Measurements from ENCODE around the gene XYLT2. TPM values are rescaled to one million over a fixed set of nuclear protein-coding genes. Genes with fewer than 3 reads are reported as not detected.

The XYLT2 gene
- total RNA-seq, 1 donor from 2014 or later: 33.3 TPM

- Mint-ChIP-seq H3K9me3 (no peaks in the 10 kb centered on the region), H3K4me1 (no peaks in the 10 kb centered on the region), H3K27me3 (ENCODE audit: low read depth) (no peaks in the 10 kb centered on the region), H3K27ac (no peak overlapping the region), H3K4me3 (no peak overlapping the region), H3K36me3 (peaks cover 12% of the 10 kb centered on the region)
- TF ChIP-seq CTCF (IDR thresholded peaks at IDR 0.05; ENCODE audit: unreplicated experiment): no peak
- no peak for DNase-seq (ENCODE audit: low spot score in 2 of 2, unreplicated experiment in 2 of 2)
These were observed 10.5 kb downstream of the XYLT2 start for GRCh38 chr17:50356418-50356817.

DNA sequence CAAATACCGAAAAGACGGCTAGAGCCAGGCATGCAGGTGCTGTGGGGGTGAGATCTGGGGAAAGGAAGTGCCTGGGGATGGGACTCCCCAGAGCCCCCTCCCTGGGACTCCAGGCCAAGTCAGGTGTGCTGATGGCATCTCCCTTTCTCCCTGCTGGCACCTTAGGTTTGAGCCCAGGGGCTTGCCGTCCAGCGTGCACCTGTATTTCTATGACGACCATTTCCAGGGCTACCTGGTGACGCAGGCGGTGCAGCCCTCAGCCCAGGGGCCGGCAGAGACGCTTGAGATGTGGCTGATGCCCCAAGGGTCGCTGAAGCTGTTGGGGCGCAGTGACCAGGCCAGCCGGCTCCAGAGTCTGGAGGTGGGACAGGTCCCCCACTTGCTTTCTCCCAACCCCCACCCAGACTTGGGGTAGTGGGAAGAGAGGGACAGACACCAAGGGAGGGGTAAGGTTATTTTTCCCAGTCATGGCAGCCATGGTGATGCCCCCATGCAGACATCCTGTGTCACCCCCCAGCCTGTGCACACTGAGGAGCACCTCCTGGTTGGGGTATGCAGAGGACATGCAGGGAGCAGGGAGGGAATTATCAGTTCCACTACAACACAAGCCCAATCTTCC, 11.1 kb downstream of the XYLT2 start:
- peaks cover 7% of the 10 kb centered on the region for H3K36me3 Mint-ChIP-seq
- H3K27me3 Mint-ChIP-seq (ENCODE audit: low read depth): no peaks in the 10 kb centered on the region
- H3K4me3 Mint-ChIP-seq: no peak overlapping the region

GRCh38 chr17:50358177-50358576, 12.3 kb downstream of the XYLT2 start:
- Mint-ChIP-seq H3K27ac (no peak overlapping the region), H3K27me3 (ENCODE audit: low read depth) (no peaks in the 10 kb centered on the region), H3K36me3 (peaks cover 4% of the 10 kb centered on the region), H3K9me3 (no peaks in the 10 kb centered on the region), H3K4me1 (peaks cover 5% of the 10 kb centered on the region), H3K4me3 (no peak overlapping the region)
- TF ChIP-seq CTCF (IDR thresholded peaks at IDR 0.05; ENCODE audit: unreplicated experiment): no peak
- DNase-seq (ENCODE audit: low spot score in 2 of 2, unreplicated experiment in 2 of 2): no peak

More for the DNA sequence above, 11.1 kb downstream of the XYLT2 start:
- Mint-ChIP-seq H3K9me3 (no peaks in the 10 kb centered on the region), H3K4me1 (peaks cover under 1% of the 10 kb centered on the region), H3K27ac (no peak overlapping the region)
- TF ChIP-seq CTCF (IDR thresholded peaks at IDR 0.05; ENCODE audit: unreplicated experiment): no peak
- no peak for DNase-seq (ENCODE audit: low spot score in 2 of 2, unreplicated experiment in 2 of 2)

GRCh38 chr17:50359005-50359699, 13.2 kb downstream of the XYLT2 start:
- H3K36me3 Mint-ChIP-seq: peaks cover 2% of the 10 kb centered on the region
- no peak for TF ChIP-seq CTCF (IDR thresholded peaks at IDR 0.05; ENCODE audit: unreplicated experiment)
- no peak for DNase-seq (ENCODE audit: low spot score in 2 of 2, unreplicated experiment in 2 of 2)
- H3K4me3 Mint-ChIP-seq: no peak overlapping the region
- no peaks in the 10 kb centered on the region for H3K27me3 Mint-ChIP-seq (ENCODE audit: low read depth)
- H3K27ac Mint-ChIP-seq: no peak overlapping the region
- H3K9me3 Mint-ChIP-seq: no peaks in the 10 kb centered on the region
- peaks cover 11% of the 10 kb centered on the region for H3K4me1 Mint-ChIP-seq

- no peak for TF ChIP-seq CTCF (IDR thresholded peaks at IDR 0.05; ENCODE audit: unreplicated experiment)
- Mint-ChIP-seq H3K36me3 (peaks cover 2% of the 10 kb centered on the region), H3K9me3 (no peaks in the 10 kb centered on the region), H3K4me3 (no peak overlapping the region), H3K27me3 (ENCODE audit: low read depth) (no peaks in the 10 kb centered on the region), H3K27ac (no peak overlapping the region), H3K4me1 (peaks cover 17% of the 10 kb centered on the region)
- no peak for DNase-seq (ENCODE audit: low spot score in 2 of 2, unreplicated experiment in 2 of 2)
These were observed 14.1 kb downstream of the XYLT2 start for GRCh38 chr17:50359998-50360461.

Data from mesothelial cell of epicardium (in vitro differentiated cells).